K562 (cell line): ENCODE results near the gene ICAM1. TPM values are rescaled to one million over a fixed set of nuclear protein-coding genes. Genes with fewer than 3 reads are reported as not detected.

Experiments
- ATAC-seq: fragments of 200-7000 bp; cut with Tn5 transposase; 3 replicates; pipeline ENCODE4 v1.9.1; 2020; ENCODE audit warnings: moderate library complexity
- BruUV-seq: library from RNA; stranded (reverse); fragments of 400-500 nt; replicated peaks from 2 replicates; lab custom pipeline; 2021; lab: Mats Ljungman, UMichigan
- CTCF ChIA-PET: fragments of 300-600 bp; formaldehyde crosslinking; extraction: SDS; loops from one replicate; lab custom pipeline; 2021; ENCODE audit warnings: low intra/inter-chr PET ratio; lab: Yijun Ruan, JAX
- POLR2A ChIA-PET: fragments of 300-600, 350-650 bp; sonication (Branson Sonifier 250); formaldehyde crosslinking; extraction: SDS; loops from one replicate; lab custom pipeline; 2021; ENCODE audit warnings: antibody characterized with exemption, inconsistent platforms; lab: Yijun Ruan, JAX
- DNase-seq, 4 experiments: peaks; one replicate each; pipeline versions ENCODE4 v3.0.0 to v3.0.0-alpha.2; 2011 to 2018; ENCODE audit warnings: low spot score in 3 of 4, mixed read lengths in 3 of 4; ENCODE audit errors: extremely low read depth in 1 of 4
- FAIRE-seq: peaks from 2 replicates; lab custom pipeline; 2011; peaks lifted over from hg19 to GRCh38; lab: Jason Lieb, UNC
- H2AFZ ChIP-seq: 2 replicates; pipeline ENCODE4 v1.6.0; 2011; ENCODE audit warnings: low read depth, low read length, control low read depth, inconsistent platforms
- H3K27ac ChIP-seq: fragments of 200-600 bp; 3 replicates; pipeline ENCODE4 v1.8.0; 2011; ENCODE audit warnings: low read depth, mild to moderate bottlenecking, control low read depth, inconsistent platforms, low read length, moderate library complexity, mixed read lengths; ENCODE audit errors: extremely low read depth
- H3K27me3 ChIP-seq, 2 experiments: fragments of 300-600 bp in 1 of 2; 2 replicates in 1 of 2; 3 replicates in 1 of 2; pipeline versions ENCODE4 v1.6.0 to v1.8.0; 2011; ENCODE audit warnings: inconsistent platforms in 2 of 2, low read length in 2 of 2, mild to moderate bottlenecking in 1 of 2, mixed read lengths in 1 of 2, moderate library complexity in 1 of 2; ENCODE audit not compliant: control insufficient read depth in 2 of 2, insufficient read depth in 2 of 2
- H3K36me3 ChIP-seq: fragments of 300-600 bp; 3 replicates; pipeline ENCODE4 v1.8.0; 2011; ENCODE audit warnings: mild to moderate bottlenecking, low read length, inconsistent platforms; ENCODE audit not compliant: control insufficient read depth, insufficient read depth
- H3K4me1 ChIP-seq, 2 experiments: fragments of 200-600 bp in 1 of 2; replicated peaks in 1 of 2; 2 replicates in 1 of 2; 3 replicates in 1 of 2; pipeline versions ENCODE4 v1.5.1 to v1.8.0; 2011; ENCODE audit warnings: inconsistent platforms in 2 of 2, low read length in 2 of 2, mild to moderate bottlenecking in 1 of 2, mixed read lengths in 1 of 2, moderate library complexity in 1 of 2; ENCODE audit not compliant: control insufficient read depth in 2 of 2, insufficient read depth in 2 of 2
- H3K4me2 ChIP-seq: 2 replicates; pipeline ENCODE4 v1.6.1; 2011; ENCODE audit warnings: low read length, control low read depth, inconsistent platforms, mixed read lengths; ENCODE audit not compliant: insufficient read depth
- H3K4me3 ChIP-seq: fragments of 200-600 bp; sonication (generic), shearing (Covaris generic); 2 replicates; pipeline ENCODE4 v1.5.1; 2016; ENCODE audit warnings: control low read depth, inconsistent platforms
- H3K79me2 ChIP-seq: fragments of 200-600 bp; 3 replicates; pipeline ENCODE4 v1.8.0; 2011; ENCODE audit warnings: low read length, inconsistent platforms; ENCODE audit not compliant: control insufficient read depth, insufficient read depth
- H3K9ac ChIP-seq, 2 experiments: 2 replicates each; pipeline versions ENCODE4 v1.6.0 to v1.6.1; 2011; ENCODE audit warnings: low read depth in 2 of 2, low read length in 2 of 2, control low read depth in 1 of 2, inconsistent platforms in 1 of 2, mild to moderate bottlenecking in 1 of 2, mixed read lengths in 1 of 2; ENCODE audit not compliant: insufficient read depth in 1 of 2
- H3K9me1 ChIP-seq: one replicate; pipeline ENCODE4 v1.6.0; 2011; ENCODE audit warnings: inconsistent platforms, mild to moderate bottlenecking, low read length, moderate library complexity; ENCODE audit not compliant: control insufficient read depth, insufficient read depth
- H3K9me3 ChIP-seq: replicated peaks from 2 replicates; pipeline ENCODE4 v1.5.1; 2011; ENCODE audit warnings: low read depth, low read length, inconsistent platforms; ENCODE audit not compliant: control insufficient read depth, insufficient read depth
- H4K20me1 ChIP-seq: replicated peaks from 2 replicates; pipeline ENCODE4 v1.6.1; 2011; ENCODE audit warnings: low read length, inconsistent platforms, mixed read lengths; ENCODE audit not compliant: control insufficient read depth, insufficient read depth
- ADNP ChIP-seq: fragments of 200-800 bp; sonication (Bioruptor generic); IDR thresholded peaks from 2 replicates; pipeline ENCODE4 v1.6.1; 2016; ENCODE audit warnings: missing genetic modification characterization, missing compliant biosample characterization
- ARHGAP35 ChIP-seq: fragments of 450-650 bp; IDR thresholded peaks from 2 replicates; pipeline ENCODE4 v1.6.1; 2018; ENCODE audit not compliant: partially characterized antibody
- ATF7 ChIP-seq: fragments of 450-650 bp; IDR thresholded peaks from 2 replicates; pipeline ENCODE4 v1.7.1; 2014; ENCODE audit warnings: mild to moderate bottlenecking, moderate library complexity
- BCOR ChIP-seq: fragments of 450-650 bp; IDR thresholded peaks from 2 replicates; pipeline ENCODE4 v1.6.1; 2016
- CHD4 ChIP-seq: fragments of 200-600 bp; sonication (generic); IDR thresholded peaks from 3 replicates; pipeline ENCODE4 v1.6.1; 2012; ENCODE audit warnings: low read depth, mild to moderate bottlenecking, mixed read lengths, low read length, inconsistent platforms; ENCODE audit not compliant: insufficient read depth, insufficient replicate concordance, poor library complexity, severe bottlenecking
- DACH1 ChIP-seq: fragments of 450-650 bp; IDR thresholded peaks from 2 replicates; pipeline ENCODE4 v1.6.1; 2018; ENCODE audit not compliant: partially characterized antibody
- E2F3 ChIP-seq: fragments of 250-450 bp; sonication (Bioruptor Pico); IDR thresholded peaks from 2 replicates; pipeline ENCODE4 v1.4.0; 2020; ENCODE audit warnings: mild to moderate bottlenecking
- FIP1L1 ChIP-seq: fragments of 200-400 bp; formaldehyde crosslinking; IDR thresholded peaks from 2 replicates; pipeline ENCODE4 v1.6.1; 2018; ENCODE audit warnings: mild to moderate bottlenecking, low read depth, low read length; ENCODE audit not compliant: poor library complexity, severe bottlenecking
- HDAC2 ChIP-seq: fragments of 450-650 bp; IDR thresholded peaks from 2 replicates; pipeline ENCODE4 v1.6.1; 2016; ENCODE audit warnings: mild to moderate bottlenecking
- HMG20B ChIP-seq: fragments of 250-450 bp; sonication (Bioruptor Pico); IDR thresholded peaks from 2 replicates; pipeline ENCODE4 v1.5.0; 2021; ENCODE audit warnings: mild to moderate bottlenecking
- JUND ChIP-seq, 2 experiments: IDR thresholded peaks; 2 replicates in 1 of 2; 3 replicates in 1 of 2; pipeline ENCODE4 v1.6.1; 2011; ENCODE audit warnings: borderline replicate concordance in 2 of 2, low read depth in 2 of 2, low read length in 2 of 2, improper control_type of control experiment in 1 of 2, missing biosample characterization in 1 of 2, missing genetic modification characterization in 1 of 2, missing genetic modification reagents in 1 of 2
- KDM1A ChIP-seq, 2 experiments: fragments of 450-650 bp; IDR thresholded peaks; 2 replicates each; pipeline ENCODE4 v1.6.1; 2016; ENCODE audit warnings: mild to moderate bottlenecking in 2 of 2
- KLF16 ChIP-seq: IDR thresholded peaks from 2 replicates; pipeline ENCODE4 v1.6.1; 2016; ENCODE audit warnings: antibody characterized with exemption
- NR2C1 ChIP-seq, 2 experiments: fragments of 450-650 bp; IDR thresholded peaks; 2 replicates each; pipeline ENCODE4 v1.6.1; 2017; ENCODE audit warnings: mild to moderate bottlenecking in 2 of 2, antibody characterized with exemption in 1 of 2, inconsistent platforms in 1 of 2, missing compliant biosample characterization in 1 of 2, missing genetic modification characterization in 1 of 2
- PHB2 ChIP-seq: fragments of 450-650 bp; IDR thresholded peaks from 2 replicates; pipeline ENCODE4 v1.6.1; 2017; ENCODE audit warnings: low read depth
- PHF21A ChIP-seq: fragments of 450-650 bp; IDR thresholded peaks from 2 replicates; pipeline ENCODE4 v1.6.1; 2017; ENCODE audit warnings: low read depth, borderline replicate concordance
- PHTF2 ChIP-seq: fragments of 250-450 bp; sonication (Bioruptor Pico); IDR thresholded peaks from 2 replicates; pipeline ENCODE4 v1.5.0; 2021; ENCODE audit warnings: mild to moderate bottlenecking
- POLR2A ChIP-seq: fragments of 450-650 bp; conservative IDR thresholded peaks from 2 replicates; pipeline ENCODE4 v1.6.1; 2016
- POLR3A ChIP-seq: IDR thresholded peaks from 2 replicates; pipeline ENCODE4 v1.6.1; 2011; ENCODE audit warnings: borderline replicate concordance, mild to moderate bottlenecking, moderate library complexity; ENCODE audit not compliant: insufficient read length, insufficient read depth; ENCODE audit errors: extremely low read depth
- RBM25 ChIP-seq: fragments of 200-400 bp; formaldehyde crosslinking; IDR thresholded peaks from 2 replicates; pipeline ENCODE4 v1.6.1; 2018; ENCODE audit warnings: low read length, low read depth, moderate library complexity; ENCODE audit not compliant: severe bottlenecking
- RBM34 ChIP-seq: fragments of 200-400 bp; formaldehyde crosslinking; IDR thresholded peaks from 2 replicates; pipeline ENCODE4 v1.6.1; 2018; ENCODE audit warnings: low read length, borderline replicate concordance; ENCODE audit not compliant: insufficient read depth
- SETDB1 ChIP-seq: IDR thresholded peaks from one replicate; pipeline ENCODE4 v1.6.1; 2012; ENCODE audit warnings: low read length, control low read depth, inconsistent platforms
- TEAD1 ChIP-seq, 2 experiments: fragments of 450-650 bp in 1 of 2; sonication (generic) in 1 of 2; formaldehyde crosslinking; IDR thresholded peaks; 2 replicates each; pipeline versions ENCODE4 v1.4.0 to v1.8.0; 2020 to 2022; ENCODE audit warnings: mild to moderate bottlenecking in 2 of 2, missing genetic modification reagents in 1 of 2
- ZFP36 ChIP-seq: fragments of 150-350 bp; IDR thresholded peaks from 2 replicates; pipeline ENCODE4 v1.6.1; 2018; ENCODE audit warnings: low read length, low read depth; ENCODE audit not compliant: partially characterized antibody
- ZNF830 ChIP-seq: fragments of 250-450 bp; sonication (Bioruptor Pico); IDR thresholded peaks from 2 replicates; pipeline ENCODE4 v1.5.0; 2021; ENCODE audit warnings: mild to moderate bottlenecking
- ZSCAN29 ChIP-seq: fragments of 450-650 bp; IDR thresholded peaks from 2 replicates; pipeline ENCODE4 v1.6.1; 2017
- WGBS: fragments of 100-300 bp; shearing (Covaris generic); methylation state at CpG from one replicate; pipeline ENCODE4 v1.1.6; 2016; ENCODE audit warnings: low coverage, mixed read lengths; ENCODE audit not compliant: insufficient coverage; ENCODE audit errors: missing lambda C conversion rate; 5-methylcytosine and 5-hydroxymethylcytosine counted together
- in situ Hi-C: fragments of 300-500 bp; cut with MboI; formaldehyde crosslinking; loops from 4 replicates; pipeline ENCODE4 v1.15.0; 2018; ENCODE audit warnings: inconsistent platforms, mixed read lengths
- intact Hi-C: fragments of 100-400 bp; cut with micrococcal nuclease; formaldehyde crosslinking; loops from 2 replicates; pipeline ENCODE4 v1.14.2; 2022
- polyA plus RNA-seq, 8 experiments: library from polyadenylated mRNA; depleted of rRNA in 4 of 8; stranded (reverse) in 5 of 8; unstranded in 3 of 8; fragments of >200 nt; fragmentation: Nextera tagmentation in 2 of 8; fragmentation: Illumina TruSeq in 1 of 8; extraction: Ambion mirVana in 2 of 8; extraction: Trizol in 1 of 8; gene quantifications; 2 replicates each; pipeline versions ENCODE4 v1.2.1 to v1.2.3, GENCODE V29; 2011 to 2014; ENCODE audit warnings: inconsistent platforms in 1 of 8, missing spikeins in 1 of 8
- total RNA-seq, 7 experiments: library from RNA; depleted of rRNA in 6 of 7; stranded (reverse); fragments of >200 nt in 6 of 7; fragmentation: Illumina TruSeq in 2 of 7; extraction: Trizol in 2 of 7; gene quantifications; 2 replicates each; pipeline versions ENCODE4 v1.2.1 to v1.2.3, GENCODE V29; 2011 to 2021; ENCODE audit warnings: low replicate concordance in 1 of 7

ICAM1 gene
- total and polyA plus RNA-seq, 9 of the 15 experiments (the other 6 are each of a cell fraction or from before 2014, with no cell fraction given): 2.3 to 24.4 (median 13.4) TPM

GRCh38 chr19:10305139-10305806 lies 34.4 kb downstream of the ICAM1 start (continued):
- TF ChIP-seq PHF21A: peak; percentile 94
- no peak for TF ChIP-seq TEAD1 (CRISPR knock-in tag; IDR thresholded peaks at IDR 0.05)
- peak; percentile 20 for TF ChIP-seq DACH1
- no peak for TF ChIP-seq ATF7
- no peak for TF ChIP-seq SETDB1
- peak; percentile 88 for TF ChIP-seq ZSCAN29
- TF ChIP-seq ZFP36: no peak
- TF ChIP-seq POLR2A: no peak

- BruUV-seq: no TSS peak
- no peak overlapping the region for H2AFZ ChIP-seq
- CTCF ChIA-PET: no interaction called here
- in situ Hi-C loops: no loop called here
- FAIRE-seq: no peak
- ATAC-seq: no peak
- WGBS: 79% methylated on average over 4 of the region's 5 CpGs
- no peaks in the 10 kb centered on the region for H3K27me3 ChIP-seq
- POLR2A ChIA-PET: interaction anchor here (0.6 to 3.6 kb wide), 5 partner anchors 9 to 50 kb away, joined by 3 to 17 read pairs (median 3); partner anchors contain the start of gene FDX2
- peaks cover 29% of the 10 kb centered on the region; the same call in 1 of the 3 replicates for H3K36me3 ChIP-seq
- no peak overlapping the region for H3K9ac ChIP-seq
- H3K9me1 ChIP-seq: no peaks in the 10 kb centered on the region
- H4K20me1 ChIP-seq: no peaks in the 10 kb centered on the region
- no peak for DNase-seq
- no peak overlapping the region for H3K4me2 ChIP-seq
- H3K79me2 ChIP-seq: no peaks in the 10 kb centered on the region
- intact Hi-C loops: no loop called here
- no peak overlapping the region for H3K27ac ChIP-seq
- H3K4me1 ChIP-seq: peaks cover 39 to 69% of the 10 kb centered on the region in 2 experiments; a peak in 4 of 5 replicates
- no peaks in the 10 kb centered on the region for H3K9me3 ChIP-seq
- no peak overlapping the region for H3K4me3 ChIP-seq
- TF ChIP-seq FIP1L1 (no peak), KDM1A (IDR thresholded peaks at IDR 0.05) (peak; percentile 62 to 77), BCOR (peak; percentile 88), RBM34 (no peak), NR2C1 (IDR thresholded peaks at IDR 0.05) (0 out of 2 replicates have a peak, but pooled peaks have one; percentile 9), NR2C1 (tag; IDR thresholded peaks at IDR 0.05) (no peak), JUND (IDR thresholded peaks at IDR 0.05; ENCODE audit: borderline replicate concordance, low read depth, low read length) (no peak), JUND (tag; IDR thresholded peaks at IDR 0.05; ENCODE audit: borderline replicate concordance, low read depth, low read length) (no peak), POLR3A (no peak), E2F3 (no peak), ARHGAP35 (no peak), KLF16 (no peak), HDAC2 (peak; percentile 76; the same call in 1 of the 2 replicates), CHD4 (peak; percentile 19), PHB2 (no peak), ADNP (tag) (peak; percentile 83), PHTF2 (CRISPR knock-in tag) (no peak), HMG20B (CRISPR knock-in tag) (no peak), ZNF830 (no peak), RBM25 (peak; percentile 95)
These were observed 35.4 kb downstream of the ICAM1 start for GRCh38 chr19:10306327-10306726.
